ENCODE data around the gene SBNO1.

Gene SBNO1

GRCh38 chr12:123245678-123246077 is 119.0 kb downstream of the SBNO1 start:
- TF ChIP-seq, protein P1, sequence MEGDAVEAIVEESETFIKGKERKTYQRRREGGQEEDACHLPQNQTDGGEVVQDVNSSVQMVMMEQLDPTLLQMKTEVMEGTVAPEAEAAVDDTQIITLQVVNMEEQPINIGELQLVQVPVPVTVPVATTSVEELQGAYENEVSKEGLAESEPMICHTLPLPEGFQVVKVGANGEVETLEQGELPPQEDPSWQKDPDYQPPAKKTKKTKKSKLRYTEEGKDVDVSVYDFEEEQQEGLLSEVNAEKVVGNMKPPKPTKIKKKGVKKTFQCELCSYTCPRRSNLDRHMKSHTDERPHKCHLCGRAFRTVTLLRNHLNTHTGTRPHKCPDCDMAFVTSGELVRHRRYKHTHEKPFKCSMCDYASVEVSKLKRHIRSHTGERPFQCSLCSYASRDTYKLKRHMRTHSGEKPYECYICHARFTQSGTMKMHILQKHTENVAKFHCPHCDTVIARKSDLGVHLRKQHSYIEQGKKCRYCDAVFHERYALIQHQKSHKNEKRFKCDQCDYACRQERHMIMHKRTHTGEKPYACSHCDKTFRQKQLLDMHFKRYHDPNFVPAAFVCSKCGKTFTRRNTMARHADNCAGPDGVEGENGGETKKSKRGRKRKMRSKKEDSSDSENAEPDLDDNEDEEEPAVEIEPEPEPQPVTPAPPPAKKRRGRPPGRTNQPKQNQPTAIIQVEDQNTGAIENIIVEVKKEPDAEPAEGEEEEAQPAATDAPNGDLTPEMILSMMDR (IDR thresholded peaks at IDR 0.05; ENCODE audit: insufficient read depth, low read depth, low read length, missing control alignments), result no peak
- no peak overlapping the region for H3K4me3 ChIP-seq (ENCODE audit: low read length)
- no peak for DNase-seq (ENCODE audit: low read depth)

GRCh38 chr12:123243671-123244262 is 120.9 kb downstream of the SBNO1 start:
- TF ChIP-seq, protein P1 (IDR thresholded peaks at IDR 0.05; ENCODE audit: insufficient read depth, low read depth, low read length, missing control alignments), result no peak
- no peak overlapping the region for H3K4me3 ChIP-seq (ENCODE audit: low read length)
- no peak for DNase-seq (ENCODE audit: low read depth)

GRCh38 chr12:123242116-123242904 is 122.3 kb downstream of the SBNO1 start:
- H3K4me3 ChIP-seq (ENCODE audit: low read length), result no peak overlapping the region
- TF ChIP-seq, protein P1 (IDR thresholded peaks at IDR 0.05; ENCODE audit: insufficient read depth, low read depth, low read length, missing control alignments), result no peak
- no peak for DNase-seq (ENCODE audit: low read depth)

Data from epithelial cell of esophagus (primary cell).